MM.1S (cell line): Measurements from ENCODE around the gene GHITM.

Experiments
- DNase-seq: peaks from one replicate; pipeline ENCODE4 v3.0.0-alpha.2; 2015
- H2AFZ ChIP-seq: fragments of 300-600 bp; sonication (generic); 2 replicates; pipeline ENCODE4 v1.6.0; 2016; ENCODE audit warnings: antibody characterized with exemption, low read length
- H3F3A ChIP-seq: fragments of 300-600 bp; sonication (generic); 2 replicates; pipeline ENCODE4 v1.6.1; 2016; ENCODE audit warnings: mild to moderate bottlenecking, antibody characterized with exemption, low read length, moderate library complexity, mixed read lengths; ENCODE audit not compliant: insufficient read depth
- H3K27ac ChIP-seq: fragments of 300-600 bp; sonication (generic); 2 replicates; pipeline ENCODE4 v1.5.1; 2016; ENCODE audit warnings: mild to moderate bottlenecking, low read length
- H3K27me3 ChIP-seq: fragments of 300-600 bp; sonication (generic); replicated peaks from 2 replicates; pipeline ENCODE4 v1.6.0; 2016; ENCODE audit warnings: low read length; ENCODE audit not compliant: insufficient read depth
- H3K36me3 ChIP-seq: fragments of 300-600 bp; sonication (generic); replicated peaks from 2 replicates; pipeline ENCODE4 v1.6.1; 2016; ENCODE audit warnings: mild to moderate bottlenecking, low read length, mixed read lengths; ENCODE audit not compliant: insufficient read depth
- H3K4me1 ChIP-seq: fragments of 300-600 bp; sonication (generic); 2 replicates; pipeline ENCODE4 v1.6.1; 2016; ENCODE audit warnings: low read length, mixed read lengths
- H3K4me2 ChIP-seq: fragments of 300-600 bp; sonication (generic); 2 replicates; pipeline ENCODE4 v1.6.0; 2016; ENCODE audit warnings: low read depth, low read length
- H3K4me3 ChIP-seq: fragments of 300-600 bp; sonication (generic); 2 replicates; pipeline ENCODE4 v1.5.1; 2016; ENCODE audit warnings: low read length, mixed read lengths
- H3K79me2 ChIP-seq: fragments of 300-600 bp; sonication (generic); 2 replicates; pipeline ENCODE4 v1.6.1; 2016; ENCODE audit warnings: mixed run types, low read length, mixed read lengths
- H3K9ac ChIP-seq: fragments of 300-600 bp; sonication (generic); 2 replicates; pipeline ENCODE4 v1.6.1; 2016; ENCODE audit warnings: low read length, mixed read lengths
- H3K9me2 ChIP-seq: fragments of 300-600 bp; sonication (generic); replicated peaks from 2 replicates; pipeline ENCODE4 v1.6.1; 2016; ENCODE audit warnings: mild to moderate bottlenecking, low read length, mixed read lengths; ENCODE audit not compliant: insufficient read depth
- H3K9me3 ChIP-seq: fragments of 300-600 bp; sonication (generic); replicated peaks from 2 replicates; pipeline ENCODE4 v1.6.1; 2016; ENCODE audit warnings: mild to moderate bottlenecking, low read length, mixed read lengths; ENCODE audit not compliant: insufficient read depth
- H4K20me1 ChIP-seq: fragments of 300-600 bp; sonication (generic); 2 replicates; pipeline ENCODE4 v1.6.1; 2016; ENCODE audit warnings: mild to moderate bottlenecking, low read length, moderate library complexity, mixed read lengths; ENCODE audit not compliant: insufficient read depth
- CTCF ChIP-seq: fragments of 300-600 bp; sonication (generic); IDR thresholded peaks from 2 replicates; pipeline ENCODE4 v1.5.1; 2016; ENCODE audit warnings: antibody characterized with exemption, low read length, mixed read lengths
- EZH2 ChIP-seq: fragments of 300-600 bp; sonication (generic); optimal IDR thresholded peaks from 2 replicates; pipeline ENCODE3; 2017; ENCODE audit warnings: low read depth, mild to moderate bottlenecking, antibody characterized with exemption, low read length, mixed read lengths
- EZH2phosphoT487 ChIP-seq: fragments of 300-600 bp; sonication (generic); IDR thresholded peaks from 2 replicates; pipeline ENCODE4 v1.6.1; 2018; ENCODE audit warnings: antibody characterized with exemption, low read length

The GHITM gene

GRCh38 chr10:84176351-84176750, 37.0 kb downstream of the GHITM start:
- Histone ChIP-seq H3K9me2 (no peaks in the 10 kb centered on the region), H3K9ac (no peak overlapping the region), H4K20me1 (no peaks in the 10 kb centered on the region), H3K4me2 (no peak overlapping the region), H3K9me3 (no peaks in the 10 kb centered on the region), H3K79me2 (no peaks in the 10 kb centered on the region), H3K27me3 (no peaks in the 10 kb centered on the region), H3F3A (no peaks in the 10 kb centered on the region), H3K4me1 (peaks cover 18% of the 10 kb centered on the region; the same call in 1 of the 2 replicates), H2AFZ (no peak overlapping the region), H3K27ac (no peak overlapping the region), H3K4me3 (no peak overlapping the region), H3K36me3 (no peaks in the 10 kb centered on the region)
- TF ChIP-seq EZH2phosphoT487 (no peak), CTCF (no peak), EZH2 (no peak)
- no peak for DNase-seq

DNA sequence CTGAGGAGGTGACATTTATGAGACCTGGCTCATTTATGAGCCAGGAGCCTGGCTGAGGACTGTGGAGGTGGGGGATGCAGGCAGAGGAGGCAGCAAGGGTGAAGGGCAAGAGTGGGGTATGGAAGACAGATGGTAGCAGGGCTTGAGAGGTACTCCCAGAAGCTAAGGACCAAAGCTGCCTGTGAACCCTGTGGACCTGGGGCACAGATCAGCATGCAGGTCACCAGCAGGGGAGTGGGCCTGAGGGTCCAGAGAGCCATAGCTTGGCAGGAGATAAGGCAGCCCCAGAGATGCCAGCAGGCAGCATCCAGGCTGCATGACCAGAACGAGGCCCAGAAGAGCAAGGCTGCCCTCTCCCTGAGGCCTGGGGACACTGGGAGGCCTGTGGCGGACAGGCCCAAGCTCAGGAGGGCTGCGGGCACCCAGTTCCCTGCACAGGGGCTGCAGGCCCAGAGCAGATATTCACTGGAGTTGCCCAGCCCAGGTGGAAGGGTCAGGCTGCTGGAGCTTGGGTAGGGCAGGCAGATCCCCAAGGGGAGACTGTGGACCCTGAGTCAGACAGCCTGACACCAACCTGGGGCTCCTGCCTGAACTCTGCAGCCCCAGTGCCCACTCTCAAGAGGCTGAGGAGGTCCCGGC, 37.6 kb downstream of the GHITM start:
- Histone ChIP-seq H3K79me2 (no peaks in the 10 kb centered on the region), H3K9me3 (no peaks in the 10 kb centered on the region), H3K27me3 (no peaks in the 10 kb centered on the region), H3K4me1 (peaks cover 16% of the 10 kb centered on the region; the same call in 1 of the 2 replicates), H3K9me2 (no peaks in the 10 kb centered on the region), H3K27ac (no peak overlapping the region), H3K36me3 (no peaks in the 10 kb centered on the region), H3F3A (no peaks in the 10 kb centered on the region), H4K20me1 (no peaks in the 10 kb centered on the region), H3K4me2 (no peak overlapping the region), H3K4me3 (no peak overlapping the region), H2AFZ (no peak overlapping the region), H3K9ac (no peak overlapping the region)
- TF ChIP-seq EZH2phosphoT487 (no peak), EZH2 (no peak), CTCF (no peak)
- no peak for DNase-seq

GRCh38 chr10:84177541-84178141, 38.3 kb downstream of the GHITM start:
- no peak overlapping the region for H2AFZ ChIP-seq
- no peak overlapping the region for H3K9ac ChIP-seq
- no peaks in the 10 kb centered on the region for H3F3A ChIP-seq
- no peak for DNase-seq
- H3K27ac ChIP-seq = no peak overlapping the region
- H3K4me3 ChIP-seq = no peak overlapping the region
- TF ChIP-seq EZH2 = no peak
- H3K79me2 ChIP-seq = no peaks in the 10 kb centered on the region
- no peaks in the 10 kb centered on the region for H3K27me3 ChIP-seq
- H3K9me3 ChIP-seq = no peaks in the 10 kb centered on the region
- H3K9me2 ChIP-seq = no peaks in the 10 kb centered on the region
- H3K4me2 ChIP-seq = no peak overlapping the region
- H3K36me3 ChIP-seq = no peaks in the 10 kb centered on the region
- peaks cover 12% of the 10 kb centered on the region; the same call in 1 of the 2 replicates for H3K4me1 ChIP-seq
- no peaks in the 10 kb centered on the region for H4K20me1 ChIP-seq

- Histone ChIP-seq H3K27me3 (no peaks in the 10 kb centered on the region), H3K9me3 (no peaks in the 10 kb centered on the region), H4K20me1 (no peaks in the 10 kb centered on the region), H3F3A (no peaks in the 10 kb centered on the region), H3K4me3 (no peak overlapping the region), H3K27ac (no peak overlapping the region), H2AFZ (no peak overlapping the region), H3K79me2 (no peaks in the 10 kb centered on the region), H3K9me2 (no peaks in the 10 kb centered on the region), H3K4me1 (peaks cover 6% of the 10 kb centered on the region; the same call in 1 of the 2 replicates), H3K9ac (no peak overlapping the region), H3K4me2 (no peak overlapping the region), H3K36me3 (no peaks in the 10 kb centered on the region)
- DNase-seq = no peak
- TF ChIP-seq EZH2 = no peak
- no peak for TF ChIP-seq CTCF
- no peak for TF ChIP-seq EZH2phosphoT487
Observed at GRCh38 chr10:84178160-84178609, 38.9 kb downstream of the GHITM start.
